Large intestine (tissue), 3 donors: ENCODE measurements around the gene SEPTIN1. TPM values are rescaled to one million over a fixed set of nuclear protein-coding genes. Genes with fewer than 3 reads are reported as not detected.

Experiments used
- DNase-seq, 2 donors: peaks; one replicate each; pipeline versions ENCODE4 v3.0.0 to v3.0.0-alpha.2; 2013
- H3K27ac ChIP-seq: one replicate; pipeline ENCODE4 v1.5.1; 2013; ENCODE audit warnings: low read length
- H3K27me3 ChIP-seq: 2 replicates; pipeline ENCODE4 v1.6.1; 2013; ENCODE audit warnings: low read length; ENCODE audit not compliant: control insufficient read depth, insufficient read depth
- H3K36me3 ChIP-seq: 2 replicates; pipeline ENCODE4 v1.6.1; 2013; ENCODE audit warnings: low read length; ENCODE audit not compliant: control insufficient read depth, insufficient read depth
- H3K4me1 ChIP-seq: one replicate; pipeline ENCODE4 v1.6.1; 2013; ENCODE audit warnings: low read length; ENCODE audit not compliant: control insufficient read depth, insufficient read depth
- H3K4me3 ChIP-seq: one replicate; pipeline ENCODE4 v1.5.1; 2013; ENCODE audit warnings: low read length
- H3K9me3 ChIP-seq: one replicate; pipeline ENCODE4 v1.6.1; 2013; ENCODE audit warnings: mild to moderate bottlenecking, low read depth, low read length, moderate library complexity; ENCODE audit not compliant: control insufficient read depth
- WGBS: methylation state at CpG from one replicate; pipeline ENCODE4 v1.1.5; 2013; ENCODE audit warnings: low lambda C conversion rate; ENCODE audit not compliant: insufficient coverage; 5-methylcytosine and 5-hydroxymethylcytosine counted together
- polyA plus RNA-seq: library from polyadenylated mRNA; unstranded; fragments of 120-200 nt; gene quantifications from one replicate; pipeline ENCODE4 v1.2.1, GENCODE V29; 2013

The SEPTIN1 gene
- polyA plus RNA-seq, 1 donor = 5.4 TPM

DNA sequence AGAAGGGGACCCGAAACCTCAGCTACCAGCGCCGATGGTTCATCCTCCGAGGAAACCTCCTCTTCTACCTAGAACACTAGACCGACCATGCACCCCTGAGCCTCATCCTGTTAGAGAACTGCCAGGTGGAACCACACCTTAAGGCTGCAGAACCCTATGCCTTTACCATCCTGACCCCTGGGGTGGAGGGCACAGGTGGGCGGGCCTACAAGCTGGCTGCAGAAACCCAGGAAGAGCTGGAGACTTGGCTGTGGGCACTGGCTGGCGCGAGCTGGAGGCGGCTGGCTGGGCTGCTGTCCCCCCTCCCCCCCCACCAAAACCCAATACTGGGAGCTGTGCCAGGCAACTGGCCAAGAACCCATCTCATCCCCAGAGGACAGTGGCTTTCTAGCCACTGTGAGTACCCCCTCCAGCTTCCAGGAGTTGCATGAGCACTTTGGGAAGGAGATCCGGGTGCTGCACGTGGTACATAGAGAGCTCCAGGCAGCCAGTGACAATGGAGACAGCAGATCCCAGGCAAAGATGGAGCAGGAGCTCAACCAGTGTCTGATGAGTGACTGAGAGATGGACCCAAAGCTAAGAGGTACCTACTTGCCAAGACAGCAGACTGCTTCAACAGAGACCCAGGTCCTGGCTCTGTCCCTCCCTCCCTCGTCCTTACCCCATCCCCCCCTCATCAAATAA, 25.8 kb downstream of the SEPTIN1 start:
- DNase-seq = no peak
- H3K4me3 ChIP-seq = peak overlapping the region; percentile 91
- peaks cover 68% of the 10 kb centered on the region for H3K36me3 ChIP-seq
- no peaks in the 10 kb centered on the region for H3K9me3 ChIP-seq
- H3K27ac ChIP-seq = peak overlapping the region; percentile 98
- peaks cover 15% of the 10 kb centered on the region for H3K4me1 ChIP-seq
- no CpG with 5 or more reads among the region's 12 CpGs for WGBS
- no peaks in the 10 kb centered on the region for H3K27me3 ChIP-seq

DNA sequence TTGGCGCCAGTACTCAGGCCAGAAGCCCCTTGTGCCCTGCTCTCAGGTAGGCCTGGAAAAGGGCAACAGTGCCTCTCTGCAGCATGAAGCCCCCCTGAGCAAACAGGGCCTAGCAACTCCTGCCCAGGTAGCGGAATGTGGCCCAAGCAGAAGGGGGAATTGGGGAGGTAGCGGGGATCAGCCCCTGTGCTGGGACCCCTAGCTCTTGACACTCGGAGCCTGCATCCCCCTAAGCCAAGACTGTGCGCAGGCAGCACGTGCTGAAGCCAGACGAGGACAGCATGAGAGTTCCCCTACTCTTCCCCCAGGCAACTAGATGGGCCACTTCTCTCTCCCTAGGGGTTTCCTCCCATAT, 26.4 kb downstream of the SEPTIN1 start:
- Histone ChIP-seq H3K27ac (peak overlapping the region; percentile 98), H3K4me1 (peaks cover 21% of the 10 kb centered on the region), H3K4me3 (peak overlapping the region; percentile 91), H3K27me3 (no peaks in the 10 kb centered on the region), H3K9me3 (no peaks in the 10 kb centered on the region), H3K36me3 (peaks cover 71% of the 10 kb centered on the region)
- DNase-seq = no peak
- WGBS = no CpG with 5 or more reads among the region's 7 CpGs

DNA sequence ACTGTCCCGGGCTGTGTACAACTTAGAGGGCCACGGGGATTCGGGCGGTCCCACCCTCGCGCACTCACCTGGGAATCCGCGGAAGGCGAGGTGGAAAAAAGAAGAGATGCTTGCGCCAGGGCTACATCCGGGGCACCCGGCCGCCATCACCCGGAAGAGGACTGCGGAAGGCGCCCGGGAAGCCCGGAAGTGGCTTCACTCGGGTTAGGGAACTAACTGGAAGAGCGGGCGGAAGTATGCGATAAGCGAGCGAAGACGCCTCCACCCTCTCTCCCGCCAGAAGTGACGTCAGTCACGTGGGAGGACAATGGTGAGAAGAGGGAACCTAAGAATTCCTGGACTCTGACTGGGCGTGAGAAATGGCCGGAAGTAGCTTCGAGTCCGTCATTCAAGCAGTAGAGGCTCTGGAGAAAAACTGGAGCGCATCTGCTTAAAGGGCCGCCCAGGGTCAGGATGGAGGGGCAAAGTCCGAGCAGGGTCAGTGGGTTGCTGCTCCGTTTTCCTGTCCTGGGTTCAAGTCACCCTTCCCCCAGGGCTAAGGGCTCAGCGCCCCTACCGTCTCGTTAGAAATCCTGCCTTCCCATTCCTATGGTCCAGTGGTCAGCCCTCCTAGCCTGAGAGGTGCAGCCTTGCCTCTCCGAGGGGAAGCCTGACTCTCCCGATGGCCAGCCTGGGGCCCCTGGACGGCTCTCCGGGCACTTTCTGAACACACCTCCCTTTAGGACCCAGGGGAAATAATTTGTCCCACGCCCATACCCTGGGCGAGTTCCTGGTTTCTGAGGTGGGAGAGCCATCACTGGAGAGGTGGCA, 27.0 kb downstream of the SEPTIN1 start, which contains the start of gene CD2BP2:
Gene CD2BP2 (minus strand): TSS at position 165 of the 810 bp plus-strand sequence. CDS start 627 bp downstream, outside the sequence.
- Histone ChIP-seq H3K27me3 (no peaks in the 10 kb centered on the region), H3K36me3 (peaks cover 68% of the 10 kb centered on the region), H3K9me3 (no peaks in the 10 kb centered on the region), H3K4me1 (peaks cover 25% of the 10 kb centered on the region), H3K27ac (peak within 1 kb of the TSS; percentile 98), H3K4me3 (peak within 1 kb of the TSS; percentile 91)
- no CpG with 5 or more reads among the region's 45 CpGs for WGBS
- DNase-seq = peak; percentile 99

DNA sequence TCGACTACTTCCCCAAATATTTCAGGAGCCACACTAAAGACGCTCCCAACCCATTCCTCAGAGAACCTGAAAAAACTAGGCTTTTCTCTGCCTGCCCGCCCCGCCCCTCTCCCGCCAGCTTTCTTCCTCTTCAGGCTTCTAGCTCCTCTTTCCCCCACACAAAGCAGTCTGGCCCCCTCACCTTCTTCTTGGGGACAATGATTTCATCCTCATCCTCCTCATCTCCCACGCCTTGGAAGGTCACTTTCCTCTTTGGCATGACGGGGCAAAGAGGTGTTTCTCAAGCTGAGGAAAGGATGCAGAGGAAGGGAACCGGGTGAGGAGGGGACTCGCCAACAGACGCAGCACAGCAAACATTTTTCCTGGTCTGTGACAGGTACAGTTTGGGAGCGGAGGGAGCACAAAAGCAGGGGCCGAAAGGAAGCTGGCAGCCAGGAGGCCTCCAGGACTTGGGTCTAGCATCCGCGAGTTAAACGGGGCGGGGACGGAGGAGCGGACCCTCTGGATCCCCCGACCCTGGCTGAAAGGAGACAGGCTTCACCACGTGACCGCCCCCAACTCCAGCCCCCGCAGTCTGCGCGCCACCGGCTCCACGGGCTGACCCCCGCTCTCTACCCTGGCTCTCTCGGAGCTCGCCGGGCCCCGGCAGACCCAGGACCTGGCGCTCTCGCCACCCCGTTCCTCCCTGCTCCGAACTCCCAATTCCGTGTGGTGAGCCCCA, 27.8 kb downstream of the SEPTIN1 start:
- Histone ChIP-seq H3K36me3 (peaks cover 64% of the 10 kb centered on the region), H3K4me1 (peaks cover 28% of the 10 kb centered on the region), H3K27me3 (no peaks in the 10 kb centered on the region), H3K4me3 (peak overlapping the region; percentile 91), H3K9me3 (no peaks in the 10 kb centered on the region), H3K27ac (peak overlapping the region; percentile 98)
- no CpG with 5 or more reads among the region's 36 CpGs for WGBS
- DNase-seq = no peak

DNA sequence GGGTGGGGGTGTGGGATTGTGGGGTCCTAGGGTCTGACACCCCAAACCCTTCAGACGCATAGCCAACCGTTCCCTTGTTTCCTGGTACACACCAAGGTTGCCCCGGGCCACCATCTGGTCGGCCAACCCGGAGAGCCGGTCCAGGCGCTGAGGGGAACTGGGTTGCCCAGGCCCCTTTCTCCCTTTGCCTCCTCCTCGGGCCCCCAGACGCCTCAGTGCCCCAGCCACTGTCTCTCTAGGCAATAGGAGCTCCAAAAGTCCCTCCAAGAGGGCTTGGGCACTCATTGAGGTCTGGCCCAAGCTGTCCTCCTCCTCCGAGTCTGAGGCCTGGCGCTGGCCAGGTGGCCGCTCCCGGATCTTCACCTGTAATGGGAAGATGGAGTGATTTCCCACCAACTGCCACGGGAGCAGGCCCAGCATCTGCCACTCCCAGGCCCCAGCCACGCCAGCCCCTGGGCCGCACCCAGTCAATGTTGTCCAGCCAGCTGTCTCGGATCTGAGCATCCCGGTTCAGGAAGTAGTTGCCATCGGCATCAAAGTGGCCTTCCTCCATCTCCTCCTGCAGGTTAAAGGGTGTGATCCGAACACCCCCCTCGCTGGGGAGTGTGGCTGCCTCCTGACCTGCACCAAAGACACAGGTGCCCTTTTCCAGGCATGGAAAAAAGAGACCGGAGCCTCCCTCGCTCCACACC, 28.8 kb downstream of the SEPTIN1 start:
- no peaks in the 10 kb centered on the region for H3K9me3 ChIP-seq
- WGBS = no CpG with 5 or more reads among the region's 23 CpGs
- H3K36me3 ChIP-seq = peaks cover 54% of the 10 kb centered on the region
- no peak for DNase-seq
- peaks cover 28% of the 10 kb centered on the region for H3K4me1 ChIP-seq
- peak overlapping the region; percentile 91 for H3K4me3 ChIP-seq
- H3K27me3 ChIP-seq = no peaks in the 10 kb centered on the region
- H3K27ac ChIP-seq = no peak overlapping the region

DNA sequence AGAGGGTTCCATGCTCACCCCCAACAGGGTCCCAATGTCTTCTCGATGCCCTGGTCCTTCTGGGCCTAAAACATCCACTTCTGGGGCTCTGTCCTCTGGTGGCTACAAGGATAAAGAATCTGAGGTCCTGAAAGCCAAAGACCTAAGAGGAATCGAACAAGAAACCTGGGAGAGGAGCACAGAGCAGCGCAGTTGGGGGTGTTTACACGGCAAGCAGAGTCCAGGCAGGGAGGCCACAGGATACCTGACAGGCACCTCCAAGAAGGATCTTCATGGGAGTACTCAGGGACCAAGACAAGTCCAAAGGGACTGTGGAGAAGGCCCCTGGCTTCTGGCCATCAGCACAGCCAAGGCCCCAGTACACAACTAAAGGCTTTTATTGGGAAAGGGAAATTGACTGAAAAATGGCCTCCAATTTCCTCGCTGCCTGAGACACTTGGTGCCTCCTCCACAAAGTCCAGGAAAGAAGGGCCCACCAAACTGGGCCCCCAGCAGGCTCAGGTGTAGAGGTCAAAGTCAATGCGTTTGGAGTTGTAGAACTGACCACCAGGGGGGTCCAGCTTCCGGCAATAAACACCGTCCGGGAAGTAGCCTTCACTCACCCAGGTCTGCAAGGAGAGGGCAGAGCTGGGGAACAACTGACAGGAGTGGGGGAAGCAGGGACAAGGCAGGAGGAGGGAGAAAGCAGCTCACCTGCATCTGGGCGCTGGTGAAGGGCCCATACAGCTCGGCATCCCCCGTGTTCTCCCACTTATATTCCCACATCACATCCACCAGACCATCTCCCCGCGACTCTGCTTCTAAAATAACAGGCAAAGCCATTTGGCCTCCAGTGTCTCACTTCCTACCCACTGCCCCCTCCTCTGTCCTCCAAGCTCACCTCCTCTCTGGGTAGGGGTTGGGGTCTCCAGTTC, 29.6 kb downstream of the SEPTIN1 start:
- Histone ChIP-seq H3K27ac (no peak overlapping the region), H3K4me1 (peaks cover 28% of the 10 kb centered on the region), H3K27me3 (no peaks in the 10 kb centered on the region), H3K36me3 (peaks cover 46% of the 10 kb centered on the region), H3K4me3 (no peak overlapping the region), H3K9me3 (no peaks in the 10 kb centered on the region)
- WGBS = 100% methylated on average over 2 of the region's 14 CpGs
- DNase-seq = no peak

DNA sequence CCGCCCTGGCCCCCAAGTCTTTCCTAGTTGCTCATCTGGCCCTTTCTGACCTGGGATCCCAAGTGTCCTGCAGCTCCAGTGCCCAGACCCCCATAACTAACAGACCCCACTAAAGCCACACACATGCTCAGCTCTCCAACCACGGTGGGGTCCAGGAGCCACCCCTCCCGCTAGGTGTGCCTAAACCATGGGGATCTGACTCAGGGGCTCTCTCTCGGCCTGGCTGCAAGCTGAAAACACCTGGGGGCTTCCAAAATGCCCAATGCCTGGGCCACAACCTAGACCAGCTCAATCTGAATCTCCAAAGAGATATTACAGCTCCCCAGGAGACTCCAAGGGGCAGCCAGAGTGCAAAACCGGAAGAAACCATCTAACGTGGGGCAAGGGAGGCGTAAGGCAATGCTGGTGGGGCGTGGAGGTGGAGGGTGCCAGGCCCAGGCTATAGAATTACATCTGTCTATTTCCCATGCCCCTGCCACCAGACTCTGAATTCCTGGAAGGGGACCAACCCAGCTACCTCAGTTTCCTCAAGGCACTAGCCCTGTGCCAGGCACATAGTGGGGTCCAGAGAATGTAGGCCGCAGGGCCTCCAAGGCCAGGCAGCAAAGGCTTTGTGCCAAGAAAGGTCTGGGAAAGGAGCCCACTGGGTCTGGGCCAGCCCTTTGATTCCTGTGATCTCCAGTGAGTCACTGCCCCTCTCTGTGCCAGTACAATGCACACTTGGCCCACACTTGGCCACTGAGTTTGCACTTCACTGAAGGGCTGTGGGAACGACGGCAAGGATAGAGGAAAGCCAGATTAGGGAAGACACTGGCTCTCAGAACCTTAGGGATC, 30.6 kb downstream of the SEPTIN1 start:
- DNase-seq = no peak
- WGBS = no CpG with 5 or more reads among the region's 11 CpGs
- H3K9me3 ChIP-seq = no peaks in the 10 kb centered on the region
- no peak overlapping the region for H3K27ac ChIP-seq
- H3K36me3 ChIP-seq = peaks cover 37% of the 10 kb centered on the region
- H3K27me3 ChIP-seq = no peaks in the 10 kb centered on the region
- peaks cover 28% of the 10 kb centered on the region for H3K4me1 ChIP-seq
- no peak overlapping the region for H3K4me3 ChIP-seq

DNA sequence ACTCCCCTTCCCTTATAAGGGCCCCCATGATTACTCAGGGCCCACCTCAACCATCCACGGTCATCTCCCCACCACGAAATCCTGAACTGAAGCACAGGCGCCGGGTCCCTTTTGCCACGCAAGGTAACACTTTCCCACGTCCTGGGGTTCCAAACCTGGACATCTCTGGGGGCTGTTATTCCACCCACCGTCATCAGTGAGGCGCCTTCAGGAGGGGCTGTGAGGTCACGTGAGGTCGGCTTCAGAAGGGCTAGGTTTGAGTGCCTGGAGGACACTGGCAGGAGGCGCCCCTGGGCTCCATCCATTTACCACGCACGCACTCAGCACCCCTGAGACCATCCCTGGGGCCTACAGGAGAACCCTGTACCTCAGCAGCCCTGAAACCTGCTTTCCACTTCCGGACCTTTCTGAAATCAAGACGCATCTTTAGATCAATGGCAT, 31.3 kb downstream of the SEPTIN1 start:
- peaks cover 35% of the 10 kb centered on the region for H3K36me3 ChIP-seq
- no peak for DNase-seq
- WGBS = no CpG with 5 or more reads among the region's 15 CpGs
- no peaks in the 10 kb centered on the region for H3K27me3 ChIP-seq
- no peaks in the 10 kb centered on the region for H3K9me3 ChIP-seq
- peaks cover 26% of the 10 kb centered on the region for H3K4me1 ChIP-seq
- peak overlapping the region; percentile 50 for H3K27ac ChIP-seq
- H3K4me3 ChIP-seq = no peak overlapping the region
